Ishikawa (cell line): Measurements from ENCODE around the gene SHD.

Experiments used
- CEBPB ChIP-seq: IDR thresholded peaks from 2 replicates; pipeline ENCODE4 v1.6.1; 2012
- CREB1 ChIP-seq: IDR thresholded peaks from 2 replicates; pipeline ENCODE4 v1.6.1; 2012; ENCODE audit warnings: low read depth
- EGR1 ChIP-seq: IDR thresholded peaks from 2 replicates; pipeline ENCODE4 v1.6.1; 2012
- EP300 ChIP-seq: IDR thresholded peaks from 2 replicates; pipeline ENCODE4 v1.6.1; 2012; ENCODE audit warnings: borderline replicate concordance
- FOXM1 ChIP-seq: IDR thresholded peaks from 2 replicates; pipeline ENCODE4 v1.6.1; 2012; ENCODE audit warnings: low read depth, borderline replicate concordance
- NFIC ChIP-seq: IDR thresholded peaks from 2 replicates; pipeline ENCODE4 v1.6.1; 2012
- RAD21 ChIP-seq: IDR thresholded peaks from 2 replicates; pipeline ENCODE4 v1.6.1; 2012; ENCODE audit warnings: low read depth
- TAF1 ChIP-seq: IDR thresholded peaks from 2 replicates; pipeline ENCODE4 v1.6.1; 2012; ENCODE audit warnings: low read depth, mild to moderate bottlenecking
- TCF12 ChIP-seq: IDR thresholded peaks from 2 replicates; pipeline ENCODE4 v1.6.1; 2012; ENCODE audit warnings: low read depth
- TEAD4 ChIP-seq: IDR thresholded peaks from 2 replicates; pipeline ENCODE4 v1.6.1; 2012
- YY1 ChIP-seq: IDR thresholded peaks from 2 replicates; pipeline ENCODE4 v1.6.1; 2012; ENCODE audit warnings: low read depth
- ZBTB7A ChIP-seq: IDR thresholded peaks from 2 replicates; pipeline ENCODE4 v1.6.1; 2012; ENCODE audit warnings: low read depth
- TF ChIP-seq, protein P1 (sequence below): IDR thresholded peaks from 2 replicates; pipeline ENCODE4 v1.6.1; 2012
- TF ChIP-seq, protein P2 (sequence below): IDR thresholded peaks from 2 replicates; pipeline ENCODE4 v1.6.1; 2012
- TF ChIP-seq, protein P3 (sequence below): IDR thresholded peaks from 2 replicates; pipeline ENCODE4 v1.6.1; 2012; ENCODE audit warnings: low read depth, mild to moderate bottlenecking

SHD gene

DNA sequence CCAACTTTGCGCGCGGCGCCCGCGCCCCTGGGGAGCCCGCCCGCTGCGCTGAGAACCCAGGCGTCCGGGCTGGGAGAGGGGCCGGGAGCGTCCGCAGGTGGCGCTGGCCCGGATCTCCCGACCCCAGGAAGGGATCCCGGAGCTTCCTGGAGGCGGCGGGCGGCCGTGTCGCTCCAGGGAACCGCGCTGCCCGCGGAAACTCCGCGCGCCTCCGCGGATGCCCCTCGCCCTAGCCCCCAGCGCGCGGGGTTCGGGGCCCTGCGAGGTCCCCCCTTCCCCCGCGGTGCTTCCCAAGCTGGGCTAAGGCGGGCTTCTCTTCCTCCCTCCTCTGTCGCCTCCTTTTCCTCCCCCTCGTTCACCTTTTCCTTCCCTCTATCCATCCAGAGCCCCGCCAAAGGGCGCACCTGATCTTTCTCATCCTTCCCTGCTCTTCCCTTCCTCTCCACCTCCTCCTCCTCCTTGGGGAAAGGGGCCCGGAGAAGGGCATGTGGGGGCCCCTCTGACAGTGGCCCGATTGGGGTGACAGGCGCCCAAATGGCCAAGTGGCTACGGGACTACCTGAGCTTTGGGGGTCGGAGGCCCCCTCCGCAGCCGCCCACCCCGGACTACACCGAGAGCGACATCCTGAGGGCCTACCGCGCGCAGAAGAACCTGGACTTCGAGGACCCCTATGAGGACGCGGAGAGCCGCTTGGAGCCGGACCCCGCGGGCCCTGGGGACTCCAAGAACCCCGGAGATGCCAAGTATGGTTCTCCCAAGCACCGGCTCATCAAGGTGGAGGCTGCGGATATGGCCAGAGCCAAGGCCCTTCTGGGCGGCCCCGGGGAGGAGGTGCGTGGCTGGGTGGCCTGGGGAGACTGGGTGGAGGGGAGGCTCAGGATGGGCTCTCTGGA is 710 bp downstream of the SHD start:
- peak; percentile 66 for TF ChIP-seq ZBTB7A
- TF ChIP-seq, protein P1, sequence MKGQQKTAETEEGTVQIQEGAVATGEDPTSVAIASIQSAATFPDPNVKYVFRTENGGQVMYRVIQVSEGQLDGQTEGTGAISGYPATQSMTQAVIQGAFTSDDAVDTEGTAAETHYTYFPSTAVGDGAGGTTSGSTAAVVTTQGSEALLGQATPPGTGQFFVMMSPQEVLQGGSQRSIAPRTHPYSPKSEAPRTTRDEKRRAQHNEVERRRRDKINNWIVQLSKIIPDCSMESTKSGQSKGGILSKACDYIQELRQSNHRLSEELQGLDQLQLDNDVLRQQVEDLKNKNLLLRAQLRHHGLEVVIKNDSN: no peak

DNA sequence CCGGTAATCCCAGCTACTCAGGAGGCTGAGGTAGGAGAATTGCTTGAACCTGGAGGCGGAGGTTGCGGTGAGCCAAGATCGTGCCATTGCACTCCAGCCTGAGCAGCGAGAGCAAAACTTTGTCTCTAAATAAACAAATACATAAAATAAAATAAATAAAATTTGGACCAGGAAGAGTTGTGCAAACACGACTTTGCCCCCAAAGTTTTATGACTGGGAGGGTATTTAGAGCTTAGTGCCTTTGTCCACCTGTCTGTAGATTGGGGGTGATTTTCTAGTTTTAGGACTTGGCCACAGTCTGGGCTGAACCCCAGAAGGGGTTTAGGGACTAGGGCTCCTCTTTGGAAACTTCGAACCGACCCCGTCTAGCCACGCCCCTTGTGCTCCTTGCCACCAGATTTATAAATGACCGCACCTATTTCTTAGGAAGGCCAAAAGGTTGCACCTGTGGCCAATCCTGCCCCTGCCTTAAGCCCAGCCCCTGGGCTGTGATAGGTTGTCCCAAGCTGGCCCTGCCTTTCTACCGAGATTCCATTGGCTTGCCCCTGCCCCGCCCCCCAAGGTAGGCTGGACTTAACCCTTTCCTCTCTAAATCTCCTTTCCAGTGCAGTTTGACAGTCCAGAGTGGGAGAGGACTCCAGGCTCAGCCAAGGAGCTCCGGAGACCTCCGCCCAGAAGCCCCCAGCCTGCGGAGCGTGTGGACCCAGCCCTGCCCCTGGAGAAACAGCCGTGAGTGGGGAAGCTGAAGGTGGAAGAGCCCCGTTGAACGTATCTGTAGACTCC is 5.3 kb downstream of the SHD start:
- TF ChIP-seq, protein P2, sequence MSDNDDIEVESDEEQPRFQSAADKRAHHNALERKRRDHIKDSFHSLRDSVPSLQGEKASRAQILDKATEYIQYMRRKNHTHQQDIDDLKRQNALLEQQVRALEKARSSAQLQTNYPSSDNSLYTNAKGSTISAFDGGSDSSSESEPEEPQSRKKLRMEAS: peak; percentile 58; the same call in 1 of the 2 replicates
- TF ChIP-seq YY1 (no peak), EGR1 (no peak), TAF1 (no peak), NFIC (no peak), CEBPB (no peak), TEAD4 (no peak), RAD21 (no peak), EP300 (no peak), FOXM1 (no peak), CREB1 (no peak), TCF12 (peak; percentile 40; the same call in 1 of the 2 replicates), ZBTB7A (no peak)
- TF ChIP-seq, protein P3, sequence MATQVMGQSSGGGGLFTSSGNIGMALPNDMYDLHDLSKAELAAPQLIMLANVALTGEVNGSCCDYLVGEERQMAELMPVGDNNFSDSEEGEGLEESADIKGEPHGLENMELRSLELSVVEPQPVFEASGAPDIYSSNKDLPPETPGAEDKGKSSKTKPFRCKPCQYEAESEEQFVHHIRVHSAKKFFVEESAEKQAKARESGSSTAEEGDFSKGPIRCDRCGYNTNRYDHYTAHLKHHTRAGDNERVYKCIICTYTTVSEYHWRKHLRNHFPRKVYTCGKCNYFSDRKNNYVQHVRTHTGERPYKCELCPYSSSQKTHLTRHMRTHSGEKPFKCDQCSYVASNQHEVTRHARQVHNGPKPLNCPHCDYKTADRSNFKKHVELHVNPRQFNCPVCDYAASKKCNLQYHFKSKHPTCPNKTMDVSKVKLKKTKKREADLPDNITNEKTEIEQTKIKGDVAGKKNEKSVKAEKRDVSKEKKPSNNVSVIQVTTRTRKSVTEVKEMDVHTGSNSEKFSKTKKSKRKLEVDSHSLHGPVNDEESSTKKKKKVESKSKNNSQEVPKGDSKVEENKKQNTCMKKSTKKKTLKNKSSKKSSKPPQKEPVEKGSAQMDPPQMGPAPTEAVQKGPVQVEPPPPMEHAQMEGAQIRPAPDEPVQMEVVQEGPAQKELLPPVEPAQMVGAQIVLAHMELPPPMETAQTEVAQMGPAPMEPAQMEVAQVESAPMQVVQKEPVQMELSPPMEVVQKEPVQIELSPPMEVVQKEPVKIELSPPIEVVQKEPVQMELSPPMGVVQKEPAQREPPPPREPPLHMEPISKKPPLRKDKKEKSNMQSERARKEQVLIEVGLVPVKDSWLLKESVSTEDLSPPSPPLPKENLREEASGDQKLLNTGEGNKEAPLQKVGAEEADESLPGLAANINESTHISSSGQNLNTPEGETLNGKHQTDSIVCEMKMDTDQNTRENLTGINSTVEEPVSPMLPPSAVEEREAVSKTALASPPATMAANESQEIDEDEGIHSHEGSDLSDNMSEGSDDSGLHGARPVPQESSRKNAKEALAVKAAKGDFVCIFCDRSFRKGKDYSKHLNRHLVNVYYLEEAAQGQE: no peak
- TF ChIP-seq, protein P1: no peak

DNA sequence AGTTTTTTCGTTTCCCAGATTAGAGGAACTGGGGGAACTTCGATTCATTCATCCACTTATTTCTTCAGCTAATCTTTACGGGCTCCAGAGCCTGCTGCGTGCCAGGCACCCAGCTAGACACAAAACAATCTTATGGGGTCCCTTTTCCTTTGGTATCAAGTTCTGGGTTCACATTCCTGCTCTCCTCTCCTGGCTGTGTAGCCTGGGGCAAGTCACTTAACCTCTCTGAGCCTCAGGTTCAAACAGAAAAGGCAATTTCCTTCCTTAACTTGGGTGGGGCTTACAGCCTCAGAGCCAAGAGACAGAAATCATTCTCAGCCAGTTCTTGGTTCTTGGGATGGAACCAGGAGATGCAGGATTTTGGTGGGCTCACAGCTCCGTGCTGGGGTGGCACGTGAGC is 5.9 kb downstream of the SHD start:
- TF ChIP-seq, protein P1: no peak
- TF ChIP-seq RAD21 (no peak), YY1 (no peak), EGR1 (no peak)

DNA sequence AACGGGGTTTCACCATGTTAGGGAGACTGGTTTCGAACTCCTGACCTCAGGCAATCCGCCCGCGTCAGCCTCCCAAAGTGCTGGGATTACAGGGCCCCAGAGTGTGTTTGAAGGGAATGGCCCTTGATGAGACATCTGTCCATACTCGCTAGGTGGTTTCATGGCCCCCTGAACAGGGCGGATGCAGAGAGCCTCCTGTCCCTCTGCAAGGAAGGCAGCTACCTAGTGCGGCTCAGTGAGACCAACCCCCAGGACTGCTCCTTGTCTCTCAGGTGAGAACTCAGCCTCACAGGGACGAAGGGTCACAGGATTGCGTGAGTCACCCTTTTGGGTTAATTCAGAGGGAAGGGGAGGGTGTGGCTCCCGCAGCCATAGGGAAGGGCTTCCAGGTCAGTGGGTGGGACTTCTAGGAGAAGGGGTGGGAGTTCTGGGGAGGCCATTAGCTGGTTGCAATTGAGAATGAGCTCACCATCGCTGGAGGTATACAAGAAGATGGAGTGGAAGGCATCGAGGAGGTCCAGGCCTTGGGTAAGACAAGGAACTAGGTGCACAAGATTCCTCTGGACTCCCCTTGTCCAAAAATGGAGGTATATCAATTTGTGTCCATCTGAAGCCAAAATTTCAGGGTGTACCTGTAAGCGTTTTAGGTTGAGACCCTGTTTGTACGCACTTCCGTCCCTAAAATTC is 9.2 kb downstream of the SHD start:
- TF ChIP-seq TAF1 (no peak), FOXM1 (no peak), RAD21 (no peak), ZBTB7A (no peak)
- TF ChIP-seq, protein P3: no peak
- TF ChIP-seq, protein P2: no peak

DNA sequence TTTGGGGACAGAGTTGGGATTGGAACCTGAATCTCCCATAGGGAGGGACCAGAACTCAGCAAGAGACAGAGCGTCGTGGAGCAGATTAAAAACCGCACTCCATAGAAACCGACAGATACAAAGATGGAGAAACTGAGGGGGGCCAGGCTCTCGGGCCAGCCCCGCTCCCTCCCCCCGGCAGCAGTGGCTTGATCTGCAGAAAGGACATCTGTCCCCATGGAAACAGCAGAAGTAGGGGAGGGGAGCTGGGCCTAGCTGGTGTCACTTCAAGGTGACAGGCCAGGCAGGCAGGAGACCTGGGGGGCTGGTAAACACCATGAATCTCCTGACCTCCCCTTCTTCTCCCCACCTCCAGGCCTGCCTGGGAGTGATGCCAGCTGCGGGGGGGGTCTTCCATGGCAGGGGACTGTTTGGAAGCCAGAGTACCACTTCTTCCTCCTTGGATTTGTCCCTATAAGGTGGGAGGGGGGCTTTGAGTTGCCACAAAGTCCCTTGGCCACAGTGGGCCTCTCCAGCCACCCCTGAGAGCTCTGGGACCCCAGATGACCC is 12.2 kb downstream of the SHD start:
- no peak for TF ChIP-seq CREB1

DNA sequence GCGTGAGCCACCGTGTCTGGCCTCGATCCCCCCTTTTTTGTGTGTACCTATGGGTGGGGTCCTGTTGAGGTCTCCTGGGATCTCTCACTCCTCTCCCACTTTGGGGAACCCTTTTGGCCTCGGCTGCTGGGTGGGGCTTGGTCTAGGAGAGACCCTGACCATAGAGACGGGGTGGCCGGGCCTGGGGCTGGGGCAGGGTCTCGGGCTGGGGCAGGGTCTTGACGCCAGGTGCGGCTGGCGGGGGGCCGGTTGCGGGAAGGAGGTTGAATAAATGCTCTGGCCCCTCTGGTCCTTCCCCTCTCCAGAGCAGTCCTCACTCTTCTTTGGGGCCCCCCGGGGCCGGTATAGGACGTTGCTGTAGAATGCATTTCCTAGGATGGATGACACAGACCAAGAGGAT is 13.4 kb downstream of the SHD start:
- TF ChIP-seq EGR1 (no peak), TCF12 (no peak), TEAD4 (no peak)
- TF ChIP-seq, protein P3: no peak
- TF ChIP-seq, protein P2: no peak
